DMS114 treated with DMSO at 0.1 percent for 48 hours (cell line): ENCODE data around the gene FARS2.
"Not testable (repeated sequence)": the region's sequence is repeated elsewhere in the genome, so short reads cannot be mapped to it uniquely, and the experiment has no call there.

Experiments
- DNase-seq: peaks from one replicate; lab custom pipeline; 2025; ENCODE audit not compliant: unreplicated experiment; lab: John Stamatoyannopoulos, UW

FARS2 gene

GRCh38 chr6:5776706-5777390 is 515.5 kb downstream of the FARS2 start:
- DNase-seq, result no peak

GRCh38 chr6:5778317-5778857 is 517.1 kb downstream of the FARS2 start:
- no peak for DNase-seq

GRCh38 chr6:5778906-5779305 is 517.6 kb downstream of the FARS2 start:
- DNase-seq, result no peak

- DNase-seq, result no peak
Measured at GRCh38 chr6:5781019-5781418, 519.7 kb downstream of the FARS2 start.

GRCh38 chr6:5781966-5782556 is 520.7 kb downstream of the FARS2 start:
- no peak for DNase-seq

GRCh38 chr6:5782783-5783547 is 521.7 kb downstream of the FARS2 start:
- DNase-seq, result no peak

- DNase-seq, result no peak
Measured at GRCh38 chr6:5783584-5784089, 522.3 kb downstream of the FARS2 start.

GRCh38 chr6:5785249-5785648 is 523.9 kb downstream of the FARS2 start:
- no peak for DNase-seq

GRCh38 chr6:5786321-5786968 is 525.1 kb downstream of the FARS2 start:
- no peak for DNase-seq

- DNase-seq, result no peak
Measured at GRCh38 chr6:5786969-5787720, 525.8 kb downstream of the FARS2 start.

- DNase-seq, result not testable (repeated sequence)
Measured at GRCh38 chr6:5789426-5789825, 528.1 kb downstream of the FARS2 start.

GRCh38 chr6:5796555-5796954 is 535.2 kb downstream of the FARS2 start:
- not testable (repeated sequence) for DNase-seq

- not testable (repeated sequence) for DNase-seq
Measured at GRCh38 chr6:5806406-5806805, 545.1 kb downstream of the FARS2 start.

GRCh38 chr6:5809450-5809849 is 548.1 kb downstream of the FARS2 start:
- no peak for DNase-seq

GRCh38 chr6:5811997-5812396 is 550.7 kb downstream of the FARS2 start:
- no peak for DNase-seq

GRCh38 chr6:5813625-5814027 is 552.3 kb downstream of the FARS2 start:
- no peak for DNase-seq

GRCh38 chr6:5814116-5814515 is 552.8 kb downstream of the FARS2 start:
- no peak for DNase-seq

- no peak for DNase-seq
Measured at GRCh38 chr6:5814901-5815300, 553.6 kb downstream of the FARS2 start.

GRCh38 chr6:5817869-5818268 is 556.6 kb downstream of the FARS2 start:
- DNase-seq, result no peak

GRCh38 chr6:5818959-5819358 is 557.6 kb downstream of the FARS2 start:
- no peak for DNase-seq
